ENCODE results near the gene MGAT5B. TPM values are rescaled to one million over a fixed set of nuclear protein-coding genes. Genes with fewer than 3 reads are reported as not detected.

Gene MGAT5B
- total RNA-seq, 4 donors from 2014 or later, result 0.78 to 1.5 (median 0.96) TPM

DNA sequence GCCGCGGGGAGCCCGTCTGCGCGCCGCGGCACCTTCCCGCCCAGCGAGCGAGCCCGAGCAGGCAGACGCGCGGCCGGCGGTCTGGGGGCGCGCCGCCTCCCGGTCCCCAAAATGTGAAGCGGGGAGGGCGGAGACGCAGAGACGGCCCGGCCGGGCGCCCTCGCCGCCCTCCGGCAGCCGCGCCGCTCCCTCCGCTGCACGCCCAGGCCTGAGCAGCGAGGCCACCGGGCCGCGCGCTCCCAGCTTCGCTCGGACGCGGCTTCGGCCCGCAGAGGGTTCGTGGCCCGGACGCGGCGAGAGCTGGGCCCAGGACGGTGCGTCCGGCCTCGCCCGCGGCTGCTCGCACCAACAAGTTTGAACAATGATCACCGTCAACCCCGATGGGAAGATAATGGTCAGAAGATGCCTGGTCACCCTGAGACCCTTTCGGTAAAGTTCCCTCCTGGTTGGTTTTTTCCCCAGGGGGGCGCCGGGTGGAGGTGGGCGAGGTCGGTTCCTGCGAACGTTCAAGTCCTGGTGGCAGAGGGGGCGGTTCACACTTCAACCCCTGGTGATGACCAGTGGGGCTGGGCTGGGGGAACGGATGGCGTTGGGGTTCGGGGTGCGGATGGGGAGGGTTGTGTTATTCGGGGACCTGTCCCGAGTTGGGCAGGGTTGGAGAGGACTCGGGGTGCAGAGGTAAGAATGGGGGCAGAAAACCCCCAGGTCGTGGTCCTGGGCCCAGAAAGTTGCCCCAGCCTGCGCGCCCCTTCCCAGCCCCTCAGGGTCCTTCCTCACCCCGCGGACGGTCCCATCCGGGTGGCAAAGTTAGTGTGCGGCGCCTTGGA is 678 bp downstream of the MGAT5B start:
- TF ChIP-seq, protein P1, sequence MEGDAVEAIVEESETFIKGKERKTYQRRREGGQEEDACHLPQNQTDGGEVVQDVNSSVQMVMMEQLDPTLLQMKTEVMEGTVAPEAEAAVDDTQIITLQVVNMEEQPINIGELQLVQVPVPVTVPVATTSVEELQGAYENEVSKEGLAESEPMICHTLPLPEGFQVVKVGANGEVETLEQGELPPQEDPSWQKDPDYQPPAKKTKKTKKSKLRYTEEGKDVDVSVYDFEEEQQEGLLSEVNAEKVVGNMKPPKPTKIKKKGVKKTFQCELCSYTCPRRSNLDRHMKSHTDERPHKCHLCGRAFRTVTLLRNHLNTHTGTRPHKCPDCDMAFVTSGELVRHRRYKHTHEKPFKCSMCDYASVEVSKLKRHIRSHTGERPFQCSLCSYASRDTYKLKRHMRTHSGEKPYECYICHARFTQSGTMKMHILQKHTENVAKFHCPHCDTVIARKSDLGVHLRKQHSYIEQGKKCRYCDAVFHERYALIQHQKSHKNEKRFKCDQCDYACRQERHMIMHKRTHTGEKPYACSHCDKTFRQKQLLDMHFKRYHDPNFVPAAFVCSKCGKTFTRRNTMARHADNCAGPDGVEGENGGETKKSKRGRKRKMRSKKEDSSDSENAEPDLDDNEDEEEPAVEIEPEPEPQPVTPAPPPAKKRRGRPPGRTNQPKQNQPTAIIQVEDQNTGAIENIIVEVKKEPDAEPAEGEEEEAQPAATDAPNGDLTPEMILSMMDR (IDR thresholded peaks at IDR 0.05), result no peak
- no peak for TF ChIP-seq POLR2A (IDR thresholded peaks at IDR 0.05)
- TF ChIP-seq EP300 (IDR thresholded peaks at IDR 0.05), result no peak
- WGBS, 2 donors, result 2 to 3% methylated on average over 37 to 70 of the region's 84 CpGs
- peaks cover 0 to 47% of the 10 kb centered on the region in 2 donors for H3K27me3 ChIP-seq

GRCh38 chr17:76869496-76870376 is 1.5 kb downstream of the MGAT5B start:
- Histone ChIP-seq H3K9me3 (no peaks in the 10 kb centered on the region), H3K4me1 (peaks cover 0 to 24% (median 7%) of the 10 kb centered on the region in 4 donors), H3K27ac (no peak overlapping the region), H3K27me3 (peaks cover 0 to 43% of the 10 kb centered on the region in 2 donors), H3K4me3 (peak overlapping the region in 1 of 4 donors; percentile 52), H3K36me3 (peaks cover 0 to 5% (median 0%) of the 10 kb centered on the region in 3 donors)
- DNase-seq (ENCODE audit: low spot score in 2 of 2), result no peak
- 1% methylated on average over 22 to 26 of the region's 80 CpGs for WGBS, 2 donors
- TF ChIP-seq, protein P1 (IDR thresholded peaks at IDR 0.05), result no peak
- TF ChIP-seq EP300 (IDR thresholded peaks at IDR 0.05), result no peak
- TF ChIP-seq POLR2A (IDR thresholded peaks at IDR 0.05), result no peak

More for the DNA sequence above, 678 bp downstream of the MGAT5B start:
- Histone ChIP-seq H3K27ac (no peak overlapping the region), H3K36me3 (no peaks in the 10 kb centered on the region), H3K4me1 (peaks cover 0 to 24% (median 7%) of the 10 kb centered on the region in 4 donors), H3K4me3 (peak overlapping the region in 3 of 4 donors; percentile 14 to 52 (median 22)), H3K9me3 (no peaks in the 10 kb centered on the region)
- no peak for DNase-seq (ENCODE audit: low spot score in 2 of 2)

GRCh38 chr17:76870377-76870714 is 2.1 kb downstream of the MGAT5B start:
- no peak overlapping the region for H3K27ac ChIP-seq
- H3K4me3 ChIP-seq, result no peak overlapping the region
- DNase-seq (ENCODE audit: low spot score in 2 of 2), result no peak
- 18 to 19% methylated on average over 14 to 16 of the region's 16 CpGs for WGBS, 2 donors
- peaks cover 0 to 39% of the 10 kb centered on the region in 2 donors for H3K27me3 ChIP-seq
- peaks cover 0 to 10% (median 0%) of the 10 kb centered on the region in 3 donors for H3K36me3 ChIP-seq
- H3K9me3 ChIP-seq, result peaks cover 0 to 4% (median 0%) of the 10 kb centered on the region in 4 donors
- H3K4me1 ChIP-seq, result peaks cover 0 to 24% (median 7%) of the 10 kb centered on the region in 4 donors
- no peak for TF ChIP-seq EP300 (IDR thresholded peaks at IDR 0.05)
- TF ChIP-seq, protein P1 (IDR thresholded peaks at IDR 0.05), result no peak
- no peak for TF ChIP-seq POLR2A (IDR thresholded peaks at IDR 0.05)

DNA sequence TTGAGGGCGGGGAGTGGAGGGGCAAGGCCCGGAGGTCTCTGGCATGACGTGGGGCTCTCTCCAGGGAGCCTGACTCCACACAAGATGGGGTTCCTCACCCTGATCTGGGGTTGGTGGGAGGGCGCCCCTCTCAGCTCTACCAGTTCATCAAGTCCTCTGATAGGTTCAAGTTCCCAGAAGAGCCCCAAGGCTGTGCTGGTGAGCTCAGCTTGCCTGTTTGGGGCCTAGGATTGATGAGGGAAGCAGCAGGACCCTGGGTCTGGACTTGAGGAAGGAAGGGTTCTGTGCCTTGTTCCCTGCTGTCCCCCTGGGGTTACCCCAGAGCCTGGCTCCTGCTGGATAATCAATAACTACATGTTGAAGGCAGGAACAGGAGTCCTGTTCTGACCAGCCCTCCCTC is 3.5 kb downstream of the MGAT5B start:
- Histone ChIP-seq H3K4me3 (no peak overlapping the region), H3K27me3 (peaks cover 0 to 30% of the 10 kb centered on the region in 2 donors), H3K27ac (peak overlapping the region in 1 of 4 donors; percentile 36), H3K9me3 (peaks cover 0 to 4% (median 0%) of the 10 kb centered on the region in 4 donors), H3K36me3 (peaks cover 0 to 10% (median 0%) of the 10 kb centered on the region in 3 donors), H3K4me1 (peaks cover 0 to 24% (median 7%) of the 10 kb centered on the region in 4 donors)
- DNase-seq (ENCODE audit: low spot score in 2 of 2), result no peak
- 83 to 85% methylated on average over 4 of the region's 4 CpGs for WGBS, 2 donors
- TF ChIP-seq EP300 (IDR thresholded peaks at IDR 0.05) (no peak), POLR2A (IDR thresholded peaks at IDR 0.05) (no peak)
- TF ChIP-seq, protein P1 (IDR thresholded peaks at IDR 0.05), result no peak

Measured in tibial nerve (tissue), 4 donors.